K562 (cell line): ENCODE results near the gene CMTM1. TPM values are rescaled to one million over a fixed set of nuclear protein-coding genes. Genes with fewer than 3 reads are reported as not detected.
A peak's percentile ranks its signal among the peaks of the same experiment; 100 is the strongest.

ENCODE experiments used
- BRF2 ChIP-seq: IDR thresholded peaks from 3 replicates; pipeline ENCODE4 v1.6.1; 2011; ENCODE audit warnings: borderline replicate concordance, mild to moderate bottlenecking; ENCODE audit not compliant: insufficient read length, insufficient read depth
- CBX8 ChIP-seq: fragments of 200-600 bp; sonication (generic); IDR thresholded peaks from 2 replicates; pipeline ENCODE4 v1.6.1; 2012; ENCODE audit warnings: borderline replicate concordance, mixed run types, low read depth, mild to moderate bottlenecking, moderate library complexity, mixed read lengths, low read length, control low read depth, inconsistent platforms; ENCODE audit not compliant: poor library complexity, severe bottlenecking; ENCODE audit errors: extremely low read depth
- CCNT2 ChIP-seq: IDR thresholded peaks from 2 replicates; pipeline ENCODE4 v1.6.1; 2011; ENCODE audit warnings: borderline replicate concordance, low read depth, mild to moderate bottlenecking, moderate library complexity, mixed read lengths, low read length; ENCODE audit not compliant: insufficient read length; ENCODE audit errors: extremely low read depth
- FOXP1 ChIP-seq: sonication (generic); formaldehyde crosslinking; IDR thresholded peaks from 2 replicates; pipeline ENCODE4 v1.8.0; 2022; ENCODE audit warnings: mild to moderate bottlenecking, missing genetic modification reagents
- KDM4B ChIP-seq, 2 experiments: fragments of 450-650 bp in 1 of 2; sonication (generic) in 1 of 2; IDR thresholded peaks; 2 replicates each; pipeline ENCODE4 v1.6.1; 2016 to 2017; ENCODE audit warnings: borderline replicate concordance in 2 of 2, antibody characterized with exemption in 1 of 2, low read depth in 1 of 2, mild to moderate bottlenecking in 1 of 2
- NR2C1 ChIP-seq, 2 experiments: fragments of 450-650 bp; IDR thresholded peaks; 2 replicates each; pipeline ENCODE4 v1.6.1; 2017; ENCODE audit warnings: mild to moderate bottlenecking in 2 of 2, antibody characterized with exemption in 1 of 2, inconsistent platforms in 1 of 2, missing compliant biosample characterization in 1 of 2, missing genetic modification characterization in 1 of 2
- NRF1 ChIP-seq, 2 experiments: fragments of 450-650 bp; IDR thresholded peaks in 1 of 2; conservative IDR thresholded peaks in 1 of 2; 2 replicates each; pipeline ENCODE4 v1.6.1; 2014; ENCODE audit warnings: mild to moderate bottlenecking in 2 of 2
- RBM22 ChIP-seq: fragments of 200-400 bp; formaldehyde crosslinking; IDR thresholded peaks from 2 replicates; pipeline ENCODE4 v1.6.1; 2018; ENCODE audit warnings: low read length, low read depth; ENCODE audit not compliant: poor library complexity, severe bottlenecking
- SAFB ChIP-seq: fragments of 200-400 bp; formaldehyde crosslinking; IDR thresholded peaks from 2 replicates; pipeline ENCODE4 v1.6.1; 2017; ENCODE audit warnings: low read depth, low read length, borderline replicate concordance
- TAF1 ChIP-seq: IDR thresholded peaks from 2 replicates; pipeline ENCODE4 v1.6.1; 2011; ENCODE audit warnings: mild to moderate bottlenecking, low read length, moderate library complexity; ENCODE audit not compliant: insufficient read depth, control insufficient read depth, severe bottlenecking; ENCODE audit errors: extremely low read depth
- XRCC3 ChIP-seq: fragments of 450-650 bp; IDR thresholded peaks from 2 replicates; pipeline ENCODE4 v1.6.1; 2017; ENCODE audit warnings: mild to moderate bottlenecking, moderate library complexity
- ZNF551 ChIP-seq: fragments of 250-450 bp; sonication (Bioruptor Pico); IDR thresholded peaks from 2 replicates; pipeline ENCODE4 v1.5.0; 2021; ENCODE audit warnings: mild to moderate bottlenecking, moderate library complexity
- ZNF583 ChIP-seq: fragments of 250-450 bp; sonication (Bioruptor Pico); IDR thresholded peaks from 2 replicates; pipeline ENCODE4 v1.4.0; 2020
- polyA plus RNA-seq, 8 experiments: library from polyadenylated mRNA; depleted of rRNA in 4 of 8; stranded (reverse) in 5 of 8; unstranded in 3 of 8; fragments of >200 nt; fragmentation: Nextera tagmentation in 2 of 8; fragmentation: Illumina TruSeq in 1 of 8; extraction: Ambion mirVana in 2 of 8; extraction: Trizol in 1 of 8; gene quantifications; 2 replicates each; pipeline versions ENCODE4 v1.2.1 to v1.2.3, GENCODE V29; 2011 to 2014; ENCODE audit warnings: inconsistent platforms in 1 of 8, missing spikeins in 1 of 8
- total RNA-seq, 7 experiments: library from RNA; depleted of rRNA in 6 of 7; stranded (reverse); fragments of >200 nt in 6 of 7; fragmentation: Illumina TruSeq in 2 of 7; extraction: Trizol in 2 of 7; gene quantifications; 2 replicates each; pipeline versions ENCODE4 v1.2.1 to v1.2.3, GENCODE V29; 2011 to 2021; ENCODE audit warnings: low replicate concordance in 1 of 7
- TF ChIP-seq, protein P1 (sequence below): sonication (generic); formaldehyde crosslinking; IDR thresholded peaks from 2 replicates; pipeline ENCODE4 v1.8.0; 2022; ENCODE audit warnings: mild to moderate bottlenecking, missing genetic modification reagents

Gene CMTM1
- total and polyA plus RNA-seq, 9 of the 15 experiments (the other 6 are each of a cell fraction or from before 2014, with no cell fraction given): 0.25 to 2.6 (median 1.1) TPM; not detected in 2

DNA sequence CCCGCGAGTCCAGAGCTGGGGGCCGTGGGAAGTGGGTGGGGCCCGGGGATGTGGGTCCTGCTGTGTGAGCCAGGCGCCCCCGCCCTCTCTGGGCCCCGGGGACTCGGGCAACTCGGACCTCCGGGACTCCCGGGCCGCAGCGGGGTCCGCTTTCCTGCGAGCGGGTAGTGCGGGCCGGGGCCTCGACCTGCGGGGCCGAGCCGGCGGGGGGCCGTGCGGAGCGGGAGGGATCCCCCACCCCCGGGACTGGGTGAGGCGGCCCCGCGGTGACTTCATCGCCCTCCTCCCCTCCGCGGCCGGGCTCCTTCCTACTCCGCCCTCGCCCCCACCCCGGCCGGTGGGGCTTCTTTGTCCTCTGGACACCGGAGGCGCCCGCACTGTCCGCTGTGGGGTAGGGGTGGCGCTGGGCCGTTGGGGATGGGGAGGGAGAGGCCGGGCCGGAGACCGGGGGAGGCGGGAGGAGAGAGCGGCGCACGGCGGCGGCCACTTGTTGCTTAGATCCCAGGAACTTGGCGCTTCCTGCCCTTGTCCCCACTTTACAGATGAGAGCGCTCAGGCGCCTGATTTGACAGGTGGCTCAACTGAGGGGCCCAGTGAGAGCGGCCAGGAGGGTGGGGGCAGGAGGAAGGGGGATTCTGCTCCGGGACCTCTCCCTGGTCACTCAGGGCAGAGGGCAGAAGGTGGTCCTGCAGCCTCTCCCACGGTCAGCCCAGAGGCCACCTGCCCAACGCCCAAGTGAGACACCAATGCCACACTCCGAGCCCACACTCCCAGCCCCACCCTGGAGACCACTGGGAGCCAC is 39.1 kb downstream of the CMTM1 start (continued):
- 0 out of 4 replicates have a peak, but pooled peaks of 1 of the 2 experiments have one; percentile 13 for TF ChIP-seq NRF1 (conservative IDR thresholded peaks at IDR 0.05 in 1 of 2, IDR thresholded peaks at IDR 0.05 in 1 of 2)
- no peak for TF ChIP-seq ZNF551 (CRISPR knock-in tag)
- TF ChIP-seq, protein P1, sequence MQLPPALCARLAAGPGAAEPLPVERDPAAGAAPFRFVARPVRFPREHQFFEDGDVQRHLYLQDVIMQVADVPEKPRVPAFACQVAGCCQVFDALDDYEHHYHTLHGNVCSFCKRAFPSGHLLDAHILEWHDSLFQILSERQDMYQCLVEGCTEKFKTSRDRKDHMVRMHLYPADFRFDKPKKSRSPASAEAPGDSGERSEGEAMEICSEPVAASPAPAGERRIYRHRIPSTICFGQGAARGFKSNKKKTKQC (CRISPR knock-in tag): no peak; the same call in 1 of the 2 replicates
- TF ChIP-seq NR2C1 (IDR thresholded peaks at IDR 0.05): no peak
- no peak for TF ChIP-seq NR2C1 (tag; IDR thresholded peaks at IDR 0.05)
- no peak for TF ChIP-seq CBX8
- no peak for TF ChIP-seq KDM4B (IDR thresholded peaks at IDR 0.05; ENCODE audit: borderline replicate concordance in 2 of 2, low read depth in 1 of 2)
- peak; percentile 53 for TF ChIP-seq TAF1
- peak; percentile 88 for TF ChIP-seq SAFB
- TF ChIP-seq ZNF583 (CRISPR knock-in tag): no peak
- TF ChIP-seq CCNT2: peak; percentile 5
- TF ChIP-seq XRCC3: no peak
- no peak for TF ChIP-seq FOXP1 (CRISPR knock-in tag)
- TF ChIP-seq RBM22: no peak
- TF ChIP-seq BRF2: no peak
